Nephron (organoid): ENCODE measurements around the gene LGSN.

Experiments used
- H3K27ac Mint-ChIP-seq, 3 experiments: 2 replicates each; pipeline ENCODE4 v1.8.0; 2020; ENCODE audit warnings: mixed read lengths in 3 of 3, mild to moderate bottlenecking in 2 of 3, moderate library complexity in 1 of 3
- H3K27me3 Mint-ChIP-seq: 2 replicates; pipeline ENCODE4 v1.8.0; 2021; ENCODE audit warnings: low read depth, mild to moderate bottlenecking, moderate library complexity, mixed read lengths
- H3K36me3 Mint-ChIP-seq: 2 replicates; pipeline ENCODE4 v1.8.0; 2020; ENCODE audit warnings: low read depth, mixed read lengths
- H3K4me1 Mint-ChIP-seq: 2 replicates; pipeline ENCODE4 v1.8.0; 2020; ENCODE audit warnings: mixed read lengths
- H3K4me3 Mint-ChIP-seq, 3 experiments: 2 replicates each; pipeline ENCODE4 v1.8.0; 2020; ENCODE audit warnings: mild to moderate bottlenecking in 3 of 3, mixed read lengths in 3 of 3, moderate library complexity in 2 of 3
- H3K9me3 Mint-ChIP-seq: 2 replicates; pipeline ENCODE4 v1.8.0; 2020; ENCODE audit warnings: mixed read lengths
- TF ChIP-seq, protein P1 (sequence below), 3 experiments: fragments of 200-600 bp; sonication (generic); IDR thresholded peaks; one replicate each; pipeline ENCODE4 v1.5.0; 2021; ENCODE audit warnings: antibody characterized with exemption in 3 of 3; ENCODE audit not compliant: unreplicated experiment in 3 of 3

LGSN gene

GRCh38 chr6:63317641-63318040 lies 2.1 kb downstream of the LGSN start:
- H3K27me3 Mint-ChIP-seq: no peaks in the 10 kb centered on the region
- no peak overlapping the region for H3K4me3 Mint-ChIP-seq
- peaks cover 4% of the 10 kb centered on the region for H3K4me1 Mint-ChIP-seq
- no peak overlapping the region for H3K27ac Mint-ChIP-seq
- no peaks in the 10 kb centered on the region for H3K36me3 Mint-ChIP-seq
- H3K9me3 Mint-ChIP-seq: no peaks in the 10 kb centered on the region
- TF ChIP-seq, protein P1, sequence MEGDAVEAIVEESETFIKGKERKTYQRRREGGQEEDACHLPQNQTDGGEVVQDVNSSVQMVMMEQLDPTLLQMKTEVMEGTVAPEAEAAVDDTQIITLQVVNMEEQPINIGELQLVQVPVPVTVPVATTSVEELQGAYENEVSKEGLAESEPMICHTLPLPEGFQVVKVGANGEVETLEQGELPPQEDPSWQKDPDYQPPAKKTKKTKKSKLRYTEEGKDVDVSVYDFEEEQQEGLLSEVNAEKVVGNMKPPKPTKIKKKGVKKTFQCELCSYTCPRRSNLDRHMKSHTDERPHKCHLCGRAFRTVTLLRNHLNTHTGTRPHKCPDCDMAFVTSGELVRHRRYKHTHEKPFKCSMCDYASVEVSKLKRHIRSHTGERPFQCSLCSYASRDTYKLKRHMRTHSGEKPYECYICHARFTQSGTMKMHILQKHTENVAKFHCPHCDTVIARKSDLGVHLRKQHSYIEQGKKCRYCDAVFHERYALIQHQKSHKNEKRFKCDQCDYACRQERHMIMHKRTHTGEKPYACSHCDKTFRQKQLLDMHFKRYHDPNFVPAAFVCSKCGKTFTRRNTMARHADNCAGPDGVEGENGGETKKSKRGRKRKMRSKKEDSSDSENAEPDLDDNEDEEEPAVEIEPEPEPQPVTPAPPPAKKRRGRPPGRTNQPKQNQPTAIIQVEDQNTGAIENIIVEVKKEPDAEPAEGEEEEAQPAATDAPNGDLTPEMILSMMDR (IDR thresholded peaks at IDR 0.05; ENCODE audit: unreplicated experiment in 3 of 3): no peak

DNA sequence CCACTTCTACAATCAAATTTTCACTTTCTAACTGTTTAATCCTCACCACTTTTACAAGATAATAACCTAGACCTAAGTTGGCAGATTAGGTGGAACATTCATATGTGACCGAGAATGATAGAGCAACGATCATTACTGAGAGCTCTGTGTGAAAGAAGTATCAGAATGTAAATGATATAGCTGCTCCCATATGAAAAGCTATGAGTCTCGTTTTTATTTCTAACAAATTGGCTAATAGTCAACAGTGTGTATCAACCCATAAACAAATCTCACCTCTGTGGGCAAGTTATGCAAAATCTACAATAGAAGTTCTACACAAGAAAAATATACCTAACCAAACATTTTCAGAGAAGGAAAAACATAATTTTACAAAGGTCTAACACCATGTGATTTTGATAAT lies 3.7 kb downstream of the LGSN start:
- no peaks in the 10 kb centered on the region for H3K9me3 Mint-ChIP-seq
- no peaks in the 10 kb centered on the region for H3K27me3 Mint-ChIP-seq
- TF ChIP-seq, protein P1 (IDR thresholded peaks at IDR 0.05; ENCODE audit: unreplicated experiment in 3 of 3): no peak
- no peak overlapping the region for H3K4me3 Mint-ChIP-seq
- no peak overlapping the region for H3K27ac Mint-ChIP-seq
- peaks cover 4% of the 10 kb centered on the region for H3K4me1 Mint-ChIP-seq
- H3K36me3 Mint-ChIP-seq: no peaks in the 10 kb centered on the region

GRCh38 chr6:63313111-63313510 lies 6.7 kb downstream of the LGSN start:
- TF ChIP-seq, protein P1 (IDR thresholded peaks at IDR 0.05; ENCODE audit: unreplicated experiment in 3 of 3): no peak
- Mint-ChIP-seq H3K36me3 (no peaks in the 10 kb centered on the region), H3K27ac (no peak overlapping the region), H3K27me3 (no peaks in the 10 kb centered on the region), H3K4me1 (peaks cover 2% of the 10 kb centered on the region), H3K4me3 (no peak overlapping the region), H3K9me3 (no peaks in the 10 kb centered on the region)

DNA sequence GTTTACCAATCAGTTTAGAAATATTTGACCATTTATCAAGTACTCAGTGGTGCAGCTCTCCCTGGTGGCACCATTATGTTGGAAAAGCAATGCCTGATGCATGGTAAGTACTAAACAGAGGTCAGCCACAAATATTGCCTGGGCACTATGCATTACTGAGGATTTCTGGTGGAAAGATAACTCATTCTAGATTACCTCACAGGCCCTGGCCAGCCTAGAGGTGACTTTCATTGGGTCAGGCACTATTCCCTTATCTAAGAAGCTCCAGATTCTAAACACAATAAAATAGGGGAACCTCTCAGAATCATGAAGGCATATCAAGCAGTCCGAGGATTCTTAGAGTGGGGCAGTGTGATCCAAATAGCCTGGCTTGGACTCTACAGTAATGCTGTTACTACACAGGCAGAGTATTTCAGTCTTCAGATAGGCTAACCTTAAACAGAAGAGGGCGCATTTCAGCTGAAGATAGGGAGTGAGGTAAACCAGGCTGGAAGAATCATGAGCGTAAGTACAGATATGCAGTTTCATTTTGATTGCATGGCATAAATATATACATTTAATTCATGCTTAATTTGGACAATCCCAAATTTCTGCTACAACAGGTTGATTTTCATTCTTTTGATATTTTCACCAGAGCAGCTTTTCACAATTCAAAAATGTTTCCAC lies 12.1 kb downstream of the LGSN start:
- TF ChIP-seq, protein P1 (IDR thresholded peaks at IDR 0.05; ENCODE audit: unreplicated experiment in 3 of 3): peak in 2 of 3 experiments; percentile 30 to 46
- no peaks in the 10 kb centered on the region for H3K4me1 Mint-ChIP-seq
- H3K4me3 Mint-ChIP-seq: no peak overlapping the region
- no peaks in the 10 kb centered on the region for H3K9me3 Mint-ChIP-seq
- no peaks in the 10 kb centered on the region for H3K27me3 Mint-ChIP-seq
- no peaks in the 10 kb centered on the region for H3K36me3 Mint-ChIP-seq
- no peak overlapping the region for H3K27ac Mint-ChIP-seq

- TF ChIP-seq, protein P1 (IDR thresholded peaks at IDR 0.05; ENCODE audit: unreplicated experiment in 3 of 3): no peak
- Mint-ChIP-seq H3K27me3 (no peaks in the 10 kb centered on the region), H3K4me3 (no peak overlapping the region), H3K27ac (no peak overlapping the region), H3K36me3 (no peaks in the 10 kb centered on the region), H3K4me1 (no peaks in the 10 kb centered on the region), H3K9me3 (no peaks in the 10 kb centered on the region)
Observed at GRCh38 chr6:63306420-63306819, 13.4 kb downstream of the LGSN start.

DNA sequence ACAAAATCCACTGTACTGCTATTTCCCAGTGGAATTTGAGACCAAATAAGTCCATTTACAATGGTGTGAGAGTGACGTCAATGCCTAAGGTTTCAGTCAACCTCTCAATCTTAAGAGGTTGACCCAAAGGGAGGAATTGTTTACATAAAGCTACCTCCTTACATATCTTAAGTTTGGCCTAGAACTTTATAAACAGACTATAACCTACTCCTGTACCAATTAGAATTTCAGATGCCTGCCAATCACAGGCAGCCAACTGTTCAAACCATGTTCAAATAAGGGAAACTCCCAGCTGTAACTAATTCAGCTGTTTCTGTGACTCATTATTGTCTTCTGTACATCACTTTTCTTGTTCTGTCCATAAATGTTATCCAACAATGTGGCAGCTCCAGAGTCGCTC lies 14.5 kb downstream of the LGSN start:
- Mint-ChIP-seq H3K4me3 (no peak overlapping the region), H3K9me3 (no peaks in the 10 kb centered on the region), H3K36me3 (no peaks in the 10 kb centered on the region), H3K27me3 (no peaks in the 10 kb centered on the region), H3K27ac (peak overlapping the region in 1 of 3 experiments; percentile 78), H3K4me1 (no peaks in the 10 kb centered on the region)
- TF ChIP-seq, protein P1 (IDR thresholded peaks at IDR 0.05; ENCODE audit: unreplicated experiment in 3 of 3): no peak
